Activated CD8-positive, alpha-beta memory T cell treated with anti-CD3 and anti-CD28 coated beads, Interleukin-2, amount 50 U/mL, for 1 hour (primary cell): ENCODE data around the gene PLXNB3.

ENCODE experiments used
- DNase-seq: peaks from one replicate; pipeline ENCODE4 v3.0.0-alpha.2; 2020; ENCODE audit errors: extremely low read depth

The PLXNB3 gene

DNA sequence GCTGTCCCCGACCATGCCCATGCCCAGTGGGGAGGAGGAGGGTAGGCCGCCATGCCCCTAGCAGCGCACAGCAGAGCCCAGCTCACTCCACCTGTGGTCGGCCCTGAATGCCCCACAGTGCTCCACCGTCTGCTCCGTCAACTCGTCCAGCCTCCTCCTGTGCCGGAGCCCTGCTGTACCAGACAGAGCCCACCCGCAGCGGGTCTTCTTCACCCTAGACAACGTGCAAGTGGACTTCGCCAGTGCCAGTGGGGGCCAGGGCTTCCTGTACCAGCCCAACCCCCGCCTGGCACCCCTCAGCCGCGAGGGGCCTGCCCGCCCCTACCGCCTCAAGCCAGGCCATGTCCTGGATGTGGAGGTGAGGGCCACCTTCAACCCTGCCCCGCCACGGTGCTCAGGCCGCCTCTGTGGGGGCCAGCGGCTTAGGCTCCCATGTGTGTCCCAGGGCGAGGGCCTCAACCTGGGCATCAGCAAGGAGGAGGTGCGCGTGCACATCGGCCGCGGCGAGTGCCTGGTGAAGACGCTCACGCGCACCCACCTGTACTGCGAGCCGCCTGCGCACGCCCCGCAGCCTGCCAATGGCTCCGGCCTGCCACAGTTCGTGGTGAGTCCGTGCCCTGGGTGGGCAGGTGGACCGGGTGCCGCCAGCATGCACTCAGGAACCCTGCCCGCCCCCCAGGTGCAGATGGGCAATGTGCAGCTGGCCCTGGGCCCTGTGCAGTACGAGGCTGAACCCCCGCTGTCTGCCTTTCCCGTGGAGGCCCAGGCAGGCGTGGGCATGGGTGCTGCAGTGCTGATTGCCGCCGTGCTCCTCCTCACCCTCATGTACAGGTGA is 9.9 kb downstream of the PLXNB3 start:
- no peak for DNase-seq

DNA sequence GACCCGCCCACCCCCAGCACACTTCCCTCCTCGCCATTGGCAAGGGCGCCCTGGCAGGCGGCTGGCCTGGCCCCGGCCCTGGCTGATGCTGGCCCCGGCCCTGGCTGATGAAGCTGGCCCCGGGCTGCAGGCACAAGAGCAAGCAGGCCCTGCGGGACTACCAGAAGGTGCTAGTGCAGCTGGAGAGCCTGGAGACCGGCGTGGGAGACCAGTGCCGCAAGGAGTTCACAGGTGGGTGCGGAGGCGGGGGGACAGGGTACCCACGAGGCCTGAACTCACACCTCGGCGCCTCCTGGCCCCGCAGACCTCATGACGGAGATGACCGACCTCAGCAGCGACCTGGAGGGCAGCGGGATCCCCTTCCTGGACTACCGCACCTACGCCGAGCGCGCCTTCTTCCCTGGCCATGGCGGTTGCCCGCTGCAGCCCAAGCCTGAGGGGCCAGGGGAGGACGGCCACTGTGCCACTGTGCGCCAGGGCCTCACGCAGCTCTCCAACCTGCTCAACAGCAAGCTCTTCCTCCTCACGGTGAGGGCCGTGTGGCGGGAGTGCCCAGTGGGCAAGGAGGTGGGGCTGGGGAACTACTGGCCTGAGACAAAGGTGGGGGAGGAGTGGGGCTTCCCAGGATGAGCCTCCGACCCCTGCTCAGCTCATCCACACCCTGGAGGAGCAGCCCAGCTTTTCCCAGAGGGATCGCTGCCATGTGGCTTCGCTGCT is 10.7 kb downstream of the PLXNB3 start:
- no peak for DNase-seq

DNA sequence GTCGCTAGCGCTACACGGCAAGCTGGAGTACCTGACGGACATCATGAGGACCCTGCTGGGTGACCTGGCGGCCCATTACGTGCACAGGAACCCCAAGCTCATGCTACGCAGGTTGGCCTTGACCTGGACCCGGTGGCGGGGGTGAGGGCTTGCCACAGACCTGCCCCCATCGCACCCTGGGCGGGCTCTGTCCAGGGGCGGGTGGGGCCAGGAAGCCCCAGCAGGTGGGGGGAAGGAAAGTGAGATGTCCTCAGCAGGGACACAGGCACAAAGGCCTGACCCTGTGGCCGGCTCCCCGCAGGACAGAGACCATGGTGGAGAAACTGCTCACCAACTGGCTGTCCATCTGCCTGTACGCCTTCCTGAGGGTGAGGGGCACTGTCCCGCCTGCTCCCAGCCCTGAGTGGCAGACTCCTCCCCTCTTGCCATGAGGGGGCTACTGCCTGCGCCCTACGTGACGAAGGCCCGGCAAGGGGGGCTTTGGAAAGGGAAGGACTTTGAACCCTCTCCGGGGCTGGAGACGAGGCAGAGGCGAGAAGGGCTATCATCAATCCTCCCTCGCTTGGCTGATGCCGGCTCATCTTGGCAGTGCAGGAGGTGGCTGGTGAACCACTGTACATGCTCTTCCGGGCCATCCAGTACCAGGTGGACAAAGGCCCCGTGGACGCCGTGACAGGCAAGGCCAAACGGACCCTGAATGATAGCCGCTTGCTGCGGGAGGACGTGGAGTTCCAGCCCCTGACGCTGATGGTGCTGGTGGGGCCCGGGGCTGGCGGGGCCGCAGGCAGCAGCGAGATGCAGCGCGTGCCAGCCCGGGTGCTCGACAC is 11.5 kb downstream of the PLXNB3 start:
- DNase-seq: no peak

- DNase-seq: no peak
These were observed 12.1 kb downstream of the PLXNB3 start for GRCh38 chrX:153776120-153776599.

DNA sequence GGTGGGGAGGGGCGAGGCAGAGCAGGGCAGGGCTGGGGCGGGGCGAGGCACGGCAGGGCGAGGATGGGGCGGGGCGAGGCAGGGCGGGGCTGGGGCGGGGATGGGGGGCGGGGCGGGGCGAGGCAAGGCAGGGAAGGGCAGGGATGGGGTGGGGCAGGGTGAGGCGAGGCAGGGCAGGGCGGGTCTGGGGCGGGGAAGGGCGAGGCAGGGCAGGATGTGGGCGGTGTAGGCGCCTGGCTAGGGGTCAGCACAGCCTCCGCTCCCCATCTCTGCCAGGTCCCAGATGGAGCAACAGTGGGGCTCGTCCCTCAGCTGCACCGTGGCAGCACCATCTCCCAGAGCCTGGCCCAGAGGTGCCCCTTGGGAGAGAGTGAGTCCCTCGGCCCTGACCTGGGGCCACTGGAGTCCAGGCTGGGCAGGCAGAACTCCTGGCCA is 12.6 kb downstream of the PLXNB3 start:
- DNase-seq: no peak

GRCh38 chrX:153777261-153778090 is 13.4 kb downstream of the PLXNB3 start:
- DNase-seq: no peak

DNA sequence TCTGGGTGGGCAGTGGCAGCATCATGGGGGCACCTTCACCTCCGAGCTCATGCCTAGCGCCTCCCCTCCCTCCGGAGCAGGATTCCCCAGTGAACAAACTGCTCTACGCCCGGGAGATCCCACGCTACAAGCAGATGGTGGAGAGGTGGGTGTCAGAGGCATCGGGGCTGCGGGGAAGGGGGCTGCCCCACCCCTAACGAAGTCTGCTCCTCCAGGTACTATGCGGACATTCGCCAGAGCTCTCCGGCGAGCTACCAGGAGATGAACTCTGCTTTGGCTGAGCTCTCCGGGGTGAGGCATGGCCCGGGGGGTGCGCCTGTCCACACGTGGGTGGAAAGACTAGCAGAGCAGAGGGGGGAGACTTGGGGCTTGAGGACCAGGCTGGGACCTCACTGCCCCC is 14.1 kb downstream of the PLXNB3 start:
- DNase-seq: no peak

DNA sequence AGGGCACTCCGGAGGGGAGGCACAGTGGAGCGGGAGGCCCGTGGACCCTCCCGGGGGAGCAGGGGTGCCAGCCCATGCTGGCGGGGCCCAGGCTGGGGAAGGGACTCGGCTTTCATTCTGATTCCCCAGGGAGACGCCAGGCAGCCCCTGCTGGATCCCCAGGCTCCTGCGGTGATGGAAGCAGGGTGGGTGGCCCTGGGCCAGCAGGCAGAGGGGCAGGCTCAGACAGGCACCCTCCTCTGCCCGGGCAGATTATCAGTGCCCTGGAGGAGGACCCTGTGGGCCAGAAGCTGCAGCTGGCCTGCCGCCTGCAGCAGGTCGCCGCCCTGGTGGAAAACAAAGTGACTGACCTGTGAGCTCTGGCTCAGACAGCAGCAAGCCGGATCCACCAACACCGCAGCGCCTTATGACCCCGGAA is 14.6 kb downstream of the PLXNB3 start:
- no peak for DNase-seq

GRCh38 chrX:153779891-153780677 is 16.0 kb downstream of the PLXNB3 start:
- no peak for DNase-seq

- DNase-seq: no peak
These were observed 16.8 kb downstream of the PLXNB3 start, which contains the start of gene SRPK3 for GRCh38 chrX:153780678-153781427. Gene SRPK3, plus strand, starts transcription at chrX:153781041. Its CDS starts 46 bp downstream, at chrX:153781087.

- no peak for DNase-seq
These were observed 17.5 kb downstream of the PLXNB3 start for GRCh38 chrX:153781428-153782047.

DNA sequence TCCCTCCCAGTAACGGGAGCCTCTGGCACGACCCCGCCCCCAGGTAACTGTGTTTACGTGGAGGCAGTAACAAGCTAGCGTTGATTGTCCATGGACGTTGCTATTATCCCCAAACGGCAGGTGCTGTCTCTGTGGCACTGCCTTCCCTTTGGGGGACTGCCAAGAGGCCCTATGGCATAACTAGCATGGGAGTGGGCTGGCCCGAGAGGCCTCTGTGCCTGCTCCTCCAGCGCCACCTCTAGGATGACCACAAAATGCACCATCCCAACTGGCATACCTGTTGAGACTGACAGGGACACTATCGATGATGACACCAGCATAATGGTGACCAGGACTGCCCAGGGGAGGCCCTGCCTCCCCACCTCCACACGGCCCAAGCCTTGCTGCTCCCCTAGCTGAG is 18.3 kb downstream of the PLXNB3 start:
- no peak for DNase-seq

- DNase-seq: no peak
These were observed 18.8 kb downstream of the PLXNB3 start for GRCh38 chrX:153782871-153783270.

DNA sequence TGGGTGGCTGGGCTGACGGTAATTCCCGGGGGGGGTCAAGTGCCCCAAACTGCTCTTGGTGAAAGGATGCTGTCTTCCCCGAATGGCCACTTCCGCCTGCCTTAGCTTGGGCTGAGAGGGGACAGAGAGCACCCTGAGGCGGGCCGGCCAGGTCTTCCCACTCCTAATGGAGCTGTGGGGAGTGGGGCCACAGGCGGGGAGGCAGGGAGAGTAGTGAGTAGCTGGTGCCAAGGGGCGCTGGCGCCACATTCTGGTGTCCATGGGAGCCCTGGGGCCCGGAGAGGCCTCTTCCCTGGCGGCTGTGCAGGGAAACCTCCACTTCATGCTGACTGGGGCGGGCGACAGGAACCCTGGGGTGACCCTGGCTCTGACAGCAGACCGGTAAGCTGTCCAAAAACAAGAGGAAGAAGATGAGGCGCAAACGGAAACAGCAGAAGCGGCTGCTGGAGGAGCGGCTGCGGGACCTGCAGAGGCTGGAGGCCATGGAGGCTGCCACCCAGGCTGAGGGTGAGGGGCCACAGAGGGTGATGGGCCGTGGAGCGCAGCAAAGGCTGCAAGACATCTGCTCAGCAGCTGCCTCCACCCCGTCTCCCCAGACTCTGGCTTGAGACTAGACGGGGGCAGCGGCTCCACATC is 19.4 kb downstream of the PLXNB3 start:
- DNase-seq: no peak

DNA sequence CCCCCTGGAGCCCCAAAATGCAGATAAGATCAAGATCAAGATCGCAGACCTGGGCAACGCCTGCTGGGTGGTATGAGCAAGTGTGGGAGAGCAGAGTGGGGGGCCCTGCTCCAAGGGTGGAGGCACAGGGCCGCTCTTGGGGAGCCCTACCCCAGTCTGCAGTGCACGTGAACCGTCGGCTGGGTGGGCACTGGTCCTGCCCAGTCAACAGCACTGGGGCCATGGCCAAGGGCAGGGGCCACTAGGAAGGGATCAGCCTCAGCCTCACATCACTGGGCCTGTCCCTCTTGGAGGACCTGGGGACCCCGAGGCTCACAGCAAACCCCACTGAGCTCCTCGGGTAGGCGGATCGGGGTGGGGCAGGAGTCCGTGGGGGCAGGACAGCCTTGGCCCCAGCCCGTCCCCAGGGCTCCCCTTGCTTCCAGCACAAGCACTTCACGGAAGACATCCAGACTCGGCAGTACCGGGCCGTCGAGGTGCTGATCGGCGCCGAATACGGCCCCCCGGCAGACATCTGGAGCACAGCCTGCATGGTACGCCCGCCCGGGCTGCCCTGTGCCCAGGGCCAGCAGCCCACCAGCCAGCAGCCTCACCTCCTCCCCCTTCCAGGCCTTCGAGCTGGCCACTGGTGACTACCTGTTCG is 20.4 kb downstream of the PLXNB3 start:
- no peak for DNase-seq

DNA sequence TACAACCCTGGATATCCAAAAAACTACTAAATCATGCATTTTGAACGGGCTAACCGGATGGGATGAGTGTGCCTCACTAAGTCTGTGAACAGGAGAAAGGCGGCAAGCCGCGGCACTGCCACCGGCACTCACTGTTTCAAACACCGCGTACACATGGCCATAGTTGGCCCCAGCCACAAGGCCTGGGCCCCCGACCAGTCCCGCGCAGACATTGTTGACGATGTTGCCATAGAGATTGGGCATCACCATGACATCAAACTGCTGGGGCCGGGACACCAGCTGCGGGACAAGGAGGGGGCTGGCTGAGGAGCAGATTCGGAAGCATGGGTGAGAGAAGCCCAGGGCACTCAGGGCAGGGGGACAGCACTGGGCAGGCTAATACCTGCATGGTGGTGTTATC is 22.6 kb downstream of the PLXNB3 start:
- DNase-seq: no peak

DNA sequence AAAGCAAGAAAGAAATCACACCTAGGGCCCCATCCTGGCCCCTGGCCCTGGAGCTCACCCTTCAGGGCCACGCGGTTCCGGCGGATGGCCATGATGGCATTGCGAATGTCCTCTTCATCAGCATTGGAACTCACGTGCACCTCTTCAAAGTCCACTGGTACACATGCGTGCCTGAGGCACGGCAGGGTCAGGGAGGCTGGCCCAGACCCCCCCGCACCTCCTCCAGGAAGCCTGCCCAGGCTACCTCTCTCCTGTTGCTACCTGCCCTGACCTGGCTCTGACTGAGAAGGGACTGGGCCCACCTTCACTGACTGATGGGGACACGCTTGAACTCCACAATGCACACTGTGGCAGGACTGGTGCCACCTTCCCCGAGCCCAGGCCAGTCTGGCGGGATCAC is 25.6 kb downstream of the PLXNB3 start:
- no peak for DNase-seq
